OCI-LY3 (cell line): ENCODE data around the gene MRPS5.

Experiments used
- H2AFZ ChIP-seq: fragments of 200-600, 300-600 bp; shearing (Covaris generic); 2 replicates; pipeline ENCODE4 v1.6.0; 2014; ENCODE audit warnings: antibody characterized with exemption, low read depth, low read length
- H3K27ac ChIP-seq: fragments of 200-600, 300-600 bp; sonication (generic); 2 replicates; pipeline ENCODE4 v1.5.1; 2014; ENCODE audit warnings: mild to moderate bottlenecking, low read length, moderate library complexity, mixed read lengths
- H3K27me3 ChIP-seq: fragments of 200-600, 300-600 bp; sonication (generic); 2 replicates; pipeline ENCODE4 v1.6.1; 2014; ENCODE audit warnings: low read depth, low read length, mixed read lengths
- H3K36me3 ChIP-seq: fragments of 200-600, 300-600 bp; sonication (generic); replicated peaks from 2 replicates; pipeline ENCODE3; 2014; ENCODE audit warnings: low read depth, low read length, mixed read lengths
- H3K4me1 ChIP-seq: fragments of 300-600, 200-600 bp; sonication (generic); 2 replicates; pipeline ENCODE4 v1.6.1; 2014; ENCODE audit warnings: low read length, mixed read lengths
- H3K4me2 ChIP-seq: fragments of 200-600, 300-600 bp; sonication (generic); 2 replicates; pipeline ENCODE4 v1.6.1; 2014; ENCODE audit warnings: low read length, mixed read lengths
- H3K4me3 ChIP-seq: fragments of 300-600, 200-600 bp; sonication (generic); 2 replicates; pipeline ENCODE4 v1.5.1; 2014; ENCODE audit warnings: antibody characterized with exemption, mild to moderate bottlenecking, low read length, moderate library complexity
- H3K79me2 ChIP-seq: fragments of 300-600, 200-600 bp; shearing (Covaris generic); 2 replicates; pipeline ENCODE4 v1.6.1; 2014; ENCODE audit warnings: mild to moderate bottlenecking, low read length, mixed read lengths
- H3K9ac ChIP-seq: fragments of 300-600, 200-600 bp; shearing (Covaris generic); 2 replicates; pipeline ENCODE4 v1.6.0; 2014; ENCODE audit warnings: mild to moderate bottlenecking, low read length, moderate library complexity
- H3K9me3 ChIP-seq: fragments of 200-600, 300-600 bp; shearing (Covaris generic); 2 replicates; pipeline ENCODE4 v1.6.1; 2014; ENCODE audit warnings: low read length, mixed read lengths; ENCODE audit not compliant: insufficient read depth
- H4K20me1 ChIP-seq: fragments of 200-600, 300-600 bp; sonication (generic); 2 replicates; pipeline ENCODE4 v1.6.1; 2016; ENCODE audit warnings: low read length, mixed read lengths; ENCODE audit not compliant: insufficient read depth
- CTCF ChIP-seq: fragments of 200-600, 300-600 bp; sonication (generic); IDR thresholded peaks from 2 replicates; pipeline ENCODE4 v1.5.1; 2014; ENCODE audit warnings: antibody characterized with exemption, low read length, low read depth
- EZH2phosphoT487 ChIP-seq: fragments of 200-600 bp; shearing (Covaris generic); IDR thresholded peaks from 2 replicates; pipeline ENCODE4 v1.6.1; 2018; ENCODE audit warnings: antibody characterized with exemption, mixed run types, low read depth

The MRPS5 gene

GRCh38 chr2:95049683-95049955 is 72.0 kb downstream of the MRPS5 start:
- H2AFZ ChIP-seq: no peak overlapping the region
- H3K4me1 ChIP-seq: no peaks in the 10 kb centered on the region
- TF ChIP-seq EZH2phosphoT487 (no peak), CTCF (no peak)
- no peaks in the 10 kb centered on the region for H3K9me3 ChIP-seq
- H3K4me3 ChIP-seq: no peak overlapping the region
- H3K27ac ChIP-seq: no peak overlapping the region
- H3K4me2 ChIP-seq: no peak overlapping the region
- peaks cover 9% of the 10 kb centered on the region; the same call in 1 of the 2 replicates for H3K27me3 ChIP-seq
- H3K36me3 ChIP-seq: no peaks in the 10 kb centered on the region
- no peaks in the 10 kb centered on the region for H3K79me2 ChIP-seq
- H3K9ac ChIP-seq: no peak overlapping the region
- H4K20me1 ChIP-seq: no peaks in the 10 kb centered on the region

DNA sequence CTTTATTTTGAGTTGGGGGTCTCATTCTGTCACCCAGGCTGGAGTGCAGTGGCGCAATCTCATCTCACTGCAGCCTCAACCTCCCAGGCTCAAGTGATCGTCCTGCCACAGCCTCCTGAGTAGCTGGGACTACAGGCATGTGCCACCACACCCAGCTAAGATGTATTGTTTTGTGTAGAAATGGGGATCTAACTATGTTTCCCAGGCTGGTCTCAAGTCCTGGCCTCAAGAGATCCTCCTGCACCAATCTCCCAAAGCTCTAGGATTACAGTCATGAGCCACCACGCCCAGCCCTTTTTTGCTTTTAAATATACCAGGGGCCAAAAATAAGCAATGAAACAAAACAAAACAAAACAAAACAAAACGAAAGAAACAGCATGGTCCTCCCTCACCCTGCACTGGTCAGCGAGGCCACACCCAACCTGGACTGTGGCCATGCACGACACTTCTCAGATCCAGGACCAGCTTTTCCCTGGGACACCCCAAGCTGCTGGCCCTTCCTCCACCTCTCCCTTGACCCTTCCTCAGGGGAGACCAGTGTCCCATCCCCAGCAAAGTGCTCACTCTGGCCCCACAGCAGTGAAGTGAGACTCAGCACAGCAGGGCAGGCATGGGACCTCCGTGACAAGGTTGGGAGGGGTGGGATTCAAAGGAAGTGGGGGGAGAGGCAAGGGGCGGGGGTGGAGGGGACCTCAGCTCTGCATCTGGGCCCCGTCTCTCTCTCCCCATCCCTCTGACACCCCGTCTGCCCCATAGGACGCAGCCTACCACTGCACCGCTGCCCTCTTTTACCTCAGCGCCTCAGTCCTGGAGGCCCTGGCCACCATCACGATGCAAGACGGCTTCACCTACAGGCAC is 72.6 kb downstream of the MRPS5 start:
- H3K9me3 ChIP-seq: no peaks in the 10 kb centered on the region
- H3K9ac ChIP-seq: no peak overlapping the region
- no peak overlapping the region for H3K27ac ChIP-seq
- H3K36me3 ChIP-seq: no peaks in the 10 kb centered on the region
- peaks cover 9% of the 10 kb centered on the region; the same call in 1 of the 2 replicates for H3K27me3 ChIP-seq
- TF ChIP-seq CTCF (no peak), EZH2phosphoT487 (no peak)
- no peaks in the 10 kb centered on the region for H3K4me1 ChIP-seq
- no peak overlapping the region for H3K4me2 ChIP-seq
- no peaks in the 10 kb centered on the region for H4K20me1 ChIP-seq
- no peak overlapping the region for H2AFZ ChIP-seq
- no peak overlapping the region for H3K4me3 ChIP-seq
- no peaks in the 10 kb centered on the region for H3K79me2 ChIP-seq

GRCh38 chr2:95047629-95048510 is 73.7 kb downstream of the MRPS5 start:
- Histone ChIP-seq H3K9me3 (no peaks in the 10 kb centered on the region), H3K79me2 (no peaks in the 10 kb centered on the region), H2AFZ (no peak overlapping the region), H3K36me3 (no peaks in the 10 kb centered on the region), H3K4me3 (no peak overlapping the region), H3K9ac (no peak overlapping the region), H3K4me1 (no peaks in the 10 kb centered on the region), H3K4me2 (no peak overlapping the region), H4K20me1 (no peaks in the 10 kb centered on the region), H3K27me3 (peaks cover 6% of the 10 kb centered on the region; the same call in 1 of the 2 replicates), H3K27ac (no peak overlapping the region)
- TF ChIP-seq CTCF: no peak
- no peak for TF ChIP-seq EZH2phosphoT487
